ENCODE data around the gene KRT79.

GRCh38 chr12:52845946-52846345, 11.8 kb upstream of the KRT79 start:
- no peak for TF ChIP-seq CTCF (IDR thresholded peaks at IDR 0.05)
- TF ChIP-seq POLR2A (IDR thresholded peaks at IDR 0.05; ENCODE audit: low read depth), result no peak
- TF ChIP-seq EP300 (IDR thresholded peaks at IDR 0.05), result no peak
- TF ChIP-seq POLR2AphosphoS5 (IDR thresholded peaks at IDR 0.05), result no peak
